Ramos (cell line): ENCODE data around the gene CDHR1.
"Not testable (repeated sequence)": the region's sequence is repeated elsewhere in the genome, so short reads cannot be mapped to it uniquely, and the experiment has no call there.

Experiments used
- in situ Hi-C: fragments of 300-500 bp; cut with MboI; formaldehyde crosslinking; loops from one replicate; pipeline ENCODE4 v1.14.3; 2022; ENCODE audit warnings: low sequenced_read_pairs; ENCODE audit not compliant: unreplicated experiment

CDHR1 gene

GRCh38 chr10:84172467-84173356 is 21.6 kb upstream of the CDHR1 start:
- in situ Hi-C loops: no loop called here

- in situ Hi-C loops: no loop called here
Measured at GRCh38 chr10:84173501-84173929, 20.8 kb upstream of the CDHR1 start, which contains the start of gene GPR15LG. Gene GPR15LG (plus strand): TSS chr10:84173801. CDS start chr10:84173852, 51 bp downstream.

- in situ Hi-C loops: no loop called here
Measured at GRCh38 chr10:84175436-84175835, 18.9 kb upstream of the CDHR1 start.

GRCh38 chr10:84176351-84176750 is 18.0 kb upstream of the CDHR1 start:
- in situ Hi-C loops: no loop called here

- in situ Hi-C loops: no loop called here
Measured at GRCh38 chr10:84176836-84177474, 17.4 kb upstream of the CDHR1 start.

GRCh38 chr10:84177541-84178141 is 16.7 kb upstream of the CDHR1 start:
- in situ Hi-C loops: no loop called here

GRCh38 chr10:84178160-84178609 is 16.2 kb upstream of the CDHR1 start:
- in situ Hi-C loops: no loop called here

- in situ Hi-C loops: no loop called here
Measured at GRCh38 chr10:84179059-84179710, 15.2 kb upstream of the CDHR1 start.

GRCh38 chr10:84180386-84180785 is 14.0 kb upstream of the CDHR1 start:
- in situ Hi-C loops: not testable (repeated sequence)

- in situ Hi-C loops: no loop called here
Measured at GRCh38 chr10:84181631-84182030, 12.7 kb upstream of the CDHR1 start.

- in situ Hi-C loops: no loop called here
Measured at GRCh38 chr10:84184517-84184916, 9.8 kb upstream of the CDHR1 start.

- in situ Hi-C loops: no loop called here
Measured at GRCh38 chr10:84185526-84186175, 8.7 kb upstream of the CDHR1 start.

GRCh38 chr10:84188815-84189214 is 5.5 kb upstream of the CDHR1 start:
- in situ Hi-C loops: no loop called here

- in situ Hi-C loops: no loop called here
Measured at GRCh38 chr10:84190621-84191020, 3.7 kb upstream of the CDHR1 start.

- in situ Hi-C loops: no loop called here
Measured at GRCh38 chr10:84191106-84191505, 3.2 kb upstream of the CDHR1 start.

GRCh38 chr10:84193327-84193726 is 1.0 kb upstream of the CDHR1 start:
- in situ Hi-C loops: no loop called here

GRCh38 chr10:84193846-84194423 is 402 bp upstream of the CDHR1 start:
- in situ Hi-C loops: no loop called here

GRCh38 chr10:84195044-84195830 is 900 bp downstream of the CDHR1 start:
- in situ Hi-C loops: no loop called here

GRCh38 chr10:84196083-84196482 is 1.7 kb downstream of the CDHR1 start:
- in situ Hi-C loops: no loop called here
